HG03066 (cell line): ENCODE measurements around the gene EIF4E2.
"Not testable (repeated sequence)": the region's sequence is repeated elsewhere in the genome, so short reads cannot be mapped to it uniquely, and the experiment has no call there.

Source experiments
- ATAC-seq: cut with Tn5 transposase; IDR thresholded peaks from one replicate; pipeline ENCODE4 v1.9.1; 2021; ENCODE audit warnings: low read depth; ENCODE audit not compliant: unreplicated experiment

Gene EIF4E2

GRCh38 chr2:232556426-232556825 lies 5.9 kb downstream of the EIF4E2 start:
- ATAC-seq: no peak

GRCh38 chr2:232562515-232563151 lies 12.1 kb downstream of the EIF4E2 start:
- ATAC-seq: no peak

- ATAC-seq: no peak
Observed at GRCh38 chr2:232563580-232563979, 13.1 kb downstream of the EIF4E2 start.

GRCh38 chr2:232567721-232568120 lies 17.2 kb downstream of the EIF4E2 start:
- ATAC-seq: no peak

GRCh38 chr2:232568161-232568560 lies 17.7 kb downstream of the EIF4E2 start:
- no peak for ATAC-seq

GRCh38 chr2:232569541-232569940 lies 19.1 kb downstream of the EIF4E2 start:
- ATAC-seq: no peak

GRCh38 chr2:232570481-232570880 lies 20.0 kb downstream of the EIF4E2 start:
- ATAC-seq: not testable (repeated sequence)

GRCh38 chr2:232571026-232571474 lies 20.6 kb downstream of the EIF4E2 start:
- ATAC-seq: no peak

GRCh38 chr2:232573042-232573441 lies 22.6 kb downstream of the EIF4E2 start:
- no peak for ATAC-seq

- ATAC-seq: no peak
Observed at GRCh38 chr2:232573771-232574435, 23.4 kb downstream of the EIF4E2 start.

- no peak for ATAC-seq
Observed at GRCh38 chr2:232574674-232575403, 24.4 kb downstream of the EIF4E2 start.

- ATAC-seq: no peak
Observed at GRCh38 chr2:232575404-232575746, 24.9 kb downstream of the EIF4E2 start.

GRCh38 chr2:232576995-232577394 lies 26.5 kb downstream of the EIF4E2 start:
- no peak for ATAC-seq

- no peak for ATAC-seq
Observed at GRCh38 chr2:232577841-232578240, 27.4 kb downstream of the EIF4E2 start.

- ATAC-seq: no peak
Observed at GRCh38 chr2:232578626-232579025, 28.1 kb downstream of the EIF4E2 start.

GRCh38 chr2:232580648-232580981 lies 30.1 kb downstream of the EIF4E2 start:
- ATAC-seq: no peak

- ATAC-seq: no peak
Observed at GRCh38 chr2:232581725-232582124, 31.2 kb downstream of the EIF4E2 start.

GRCh38 chr2:232584238-232584637 lies 33.7 kb downstream of the EIF4E2 start:
- no peak for ATAC-seq

- no peak for ATAC-seq
Observed at GRCh38 chr2:232586943-232587505, 36.5 kb downstream of the EIF4E2 start.

- no peak for ATAC-seq
Observed at GRCh38 chr2:232587512-232587911, 37.0 kb downstream of the EIF4E2 start.

- no peak for ATAC-seq
Observed at GRCh38 chr2:232588031-232588430, 37.5 kb downstream of the EIF4E2 start.
